Esophagus muscularis mucosa (tissue), 4 donors: Measurements from ENCODE around the gene AATF.

Source experiments
- CTCF ChIP-seq, 3 experiments: fragments of 200-600 bp in 2 of 3; fragments of 450-650 bp in 1 of 3; sonication (generic) in 2 of 3; IDR thresholded peaks; one replicate each; pipeline ENCODE4 v1.5.1; 2017 to 2019; ENCODE audit warnings: antibody characterized with exemption in 3 of 3, mild to moderate bottlenecking in 2 of 3, moderate library complexity in 1 of 3
- EP300 ChIP-seq: sonication (generic); formaldehyde crosslinking; IDR thresholded peaks from one replicate; pipeline ENCODE4 v1.6.1; 2017; ENCODE audit warnings: antibody characterized with exemption
- POLR2A ChIP-seq: fragments of 450-650 bp; IDR thresholded peaks from one replicate; pipeline ENCODE4 v1.6.1; 2017; ENCODE audit warnings: antibody characterized with exemption, moderate library complexity, mild to moderate bottlenecking, low read depth
- POLR2AphosphoS5 ChIP-seq, 2 donors: sonication (generic); formaldehyde crosslinking; IDR thresholded peaks; one replicate each; pipeline ENCODE4 v1.6.1; 2017; ENCODE audit warnings: antibody characterized with exemption in 2 of 2

- TF ChIP-seq CTCF (IDR thresholded peaks at IDR 0.05) (no peak), POLR2A (no peak), POLR2AphosphoS5 (IDR thresholded peaks at IDR 0.05) (no peak), EP300 (no peak)
Observed at GRCh38 chr17:36951084-36951789, 2.5 kb downstream of the AATF start.
